Measurements from ENCODE around the gene NLGN1.
"Not testable (repeated sequence)": the region's sequence is repeated elsewhere in the genome, so short reads cannot be mapped to it uniquely, and the experiment has no call there.

The NLGN1 gene

DNA sequence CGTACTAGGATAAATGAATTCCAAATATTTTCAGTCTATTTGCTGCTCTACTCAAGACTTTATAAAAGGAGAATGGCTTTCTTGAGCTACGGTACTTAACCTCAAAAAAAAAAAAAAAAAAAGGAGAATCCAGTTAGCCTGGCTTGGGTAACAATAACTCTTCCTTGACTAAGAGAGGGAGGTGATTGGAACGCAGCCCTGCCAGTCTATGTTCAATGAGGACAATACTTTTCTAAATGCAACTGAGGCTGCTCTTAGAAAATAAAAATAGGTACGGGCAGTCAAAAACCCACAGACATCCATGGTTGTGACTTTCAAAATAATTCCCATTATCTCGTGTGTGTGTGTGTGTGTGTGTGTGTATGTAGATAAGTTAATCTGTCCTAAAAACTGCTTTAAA is 799.9 kb downstream of the NLGN1 start:
- no peak for DNase-seq

DNA sequence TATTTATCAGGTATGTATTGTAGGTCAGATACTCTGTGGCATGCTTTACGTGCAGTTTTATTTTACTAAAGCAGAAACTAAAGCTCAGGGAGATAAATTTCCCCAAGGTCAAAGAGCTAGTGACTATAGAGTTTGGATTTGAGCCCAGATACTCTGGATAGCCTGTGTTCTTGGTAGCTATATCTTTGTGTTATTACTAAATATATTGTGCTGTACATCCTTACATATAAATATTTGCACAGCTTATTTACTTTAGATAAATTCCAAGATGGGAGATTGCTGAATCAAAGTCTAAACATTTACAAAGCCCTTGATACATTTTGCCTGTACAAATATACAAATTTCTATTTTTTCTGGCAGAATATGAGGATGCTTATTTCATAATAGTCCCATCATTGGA is 800.7 kb downstream of the NLGN1 start:
- DNase-seq: no peak

- DNase-seq: no peak
These were observed 802.2 kb downstream of the NLGN1 start for GRCh38 chr3:174199696-174200095.

GRCh38 chr3:174202116-174202515 is 804.6 kb downstream of the NLGN1 start:
- DNase-seq: no peak

GRCh38 chr3:174202561-174202960 is 805.0 kb downstream of the NLGN1 start:
- DNase-seq: no peak

DNA sequence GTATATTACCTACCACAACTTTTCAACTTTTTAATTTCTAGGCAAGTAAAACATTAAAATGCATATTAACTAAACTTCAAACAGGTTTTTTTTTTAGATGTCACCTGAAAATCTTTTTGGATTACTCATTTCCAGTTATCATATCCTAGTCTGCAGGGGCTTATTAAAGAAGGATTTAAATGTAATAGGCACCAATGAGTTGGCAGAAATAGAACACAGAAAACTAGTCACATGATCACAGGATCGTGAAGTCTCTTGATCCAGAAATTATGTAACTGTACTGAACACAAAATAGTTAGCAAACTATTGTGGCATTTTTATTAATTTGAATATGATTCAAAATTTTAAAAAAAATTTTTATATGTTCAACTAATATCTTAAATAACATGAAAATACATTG is 807.2 kb downstream of the NLGN1 start:
- DNase-seq: no peak

GRCh38 chr3:174206607-174207192 is 809.2 kb downstream of the NLGN1 start:
- DNase-seq: no peak

- no peak for DNase-seq
These were observed 810.6 kb downstream of the NLGN1 start for GRCh38 chr3:174208161-174208560.

GRCh38 chr3:174211896-174212295 is 814.4 kb downstream of the NLGN1 start:
- DNase-seq: not testable (repeated sequence)

DNA sequence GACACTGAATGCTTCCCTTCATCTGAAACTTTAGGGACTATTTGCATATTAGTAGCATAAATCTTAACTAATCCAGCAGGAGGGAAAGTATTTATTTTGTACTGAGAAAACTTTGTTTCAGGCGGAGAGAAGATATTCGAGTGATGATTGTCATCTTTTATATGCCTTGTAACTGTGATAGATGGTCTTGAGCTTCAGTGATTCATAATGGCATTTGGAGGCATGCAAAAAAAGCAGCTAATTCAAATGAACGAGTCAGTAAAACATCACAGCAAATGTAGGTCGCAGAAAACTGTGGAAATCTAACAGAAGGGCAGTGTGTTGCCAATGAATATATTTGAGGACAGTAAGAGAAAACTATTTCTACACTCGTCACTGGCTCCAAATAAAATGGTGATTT is 817.9 kb downstream of the NLGN1 start:
- no peak for DNase-seq

- no peak for DNase-seq
These were observed 818.5 kb downstream of the NLGN1 start for GRCh38 chr3:174216019-174216418.

- no peak for DNase-seq
These were observed 819.6 kb downstream of the NLGN1 start for GRCh38 chr3:174216946-174217718.

- DNase-seq: no peak
These were observed 820.5 kb downstream of the NLGN1 start for GRCh38 chr3:174218016-174218415.

DNA sequence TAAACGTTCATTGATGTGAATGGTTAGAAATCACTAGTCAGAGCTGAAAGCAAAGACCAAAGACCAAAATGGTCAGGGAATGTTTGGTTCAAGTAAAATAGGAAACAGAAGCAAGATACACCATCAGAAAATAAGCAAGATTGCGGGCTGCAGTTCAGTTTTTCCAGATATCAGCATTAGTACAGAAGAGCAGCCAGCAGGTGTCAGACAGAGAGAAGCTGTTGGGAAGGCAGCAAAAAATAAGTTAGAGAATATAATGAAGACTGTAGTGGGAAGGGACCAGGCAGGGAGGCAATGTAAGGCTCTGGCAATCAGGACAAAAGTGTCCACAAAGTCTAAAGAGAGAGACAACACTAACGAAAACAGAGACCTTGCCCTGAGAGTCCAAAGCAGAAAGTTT is 822.2 kb downstream of the NLGN1 start:
- DNase-seq: no peak

- DNase-seq: no peak
These were observed 823.4 kb downstream of the NLGN1 start for GRCh38 chr3:174220775-174221554.

DNA sequence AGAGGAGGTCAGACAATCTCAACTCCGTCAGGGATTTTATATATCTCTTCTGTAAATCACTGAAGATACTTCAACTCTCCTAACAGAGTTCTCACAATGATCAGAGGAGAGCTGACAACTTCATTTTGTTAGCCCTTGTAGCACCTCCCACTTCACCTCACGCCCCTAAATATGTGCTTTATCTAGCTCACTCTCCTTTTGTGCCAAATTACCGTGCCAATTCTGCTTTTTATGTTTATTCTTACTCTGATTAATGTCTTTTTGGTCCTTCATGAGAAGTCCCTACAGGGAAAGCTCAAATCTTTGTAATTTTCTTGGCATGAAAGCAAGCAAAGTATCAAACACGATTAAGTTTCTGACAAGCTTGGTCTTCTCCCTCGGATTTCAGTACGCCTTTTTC is 825.5 kb downstream of the NLGN1 start:
- no peak for DNase-seq

GRCh38 chr3:174223626-174224025 is 826.1 kb downstream of the NLGN1 start:
- DNase-seq: no peak

DNA sequence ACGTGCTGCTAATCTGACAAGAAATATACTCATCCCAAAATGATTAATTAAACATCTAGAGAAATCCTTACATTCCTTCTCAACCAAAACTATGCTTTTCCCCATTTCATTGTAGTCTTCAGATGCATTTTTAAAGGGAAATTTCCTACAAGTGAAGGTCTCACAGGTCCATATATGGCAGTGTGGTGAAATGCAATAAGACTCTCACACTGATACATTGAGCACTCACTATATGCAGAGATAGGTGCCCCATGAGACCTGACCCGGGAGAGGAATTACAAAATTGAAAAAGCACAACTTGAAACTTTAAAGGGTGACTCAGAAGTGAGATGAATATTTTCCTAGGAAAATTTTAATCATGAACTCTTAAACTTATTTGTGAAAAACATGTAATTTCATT is 832.4 kb downstream of the NLGN1 start:
- no peak for DNase-seq

DNA sequence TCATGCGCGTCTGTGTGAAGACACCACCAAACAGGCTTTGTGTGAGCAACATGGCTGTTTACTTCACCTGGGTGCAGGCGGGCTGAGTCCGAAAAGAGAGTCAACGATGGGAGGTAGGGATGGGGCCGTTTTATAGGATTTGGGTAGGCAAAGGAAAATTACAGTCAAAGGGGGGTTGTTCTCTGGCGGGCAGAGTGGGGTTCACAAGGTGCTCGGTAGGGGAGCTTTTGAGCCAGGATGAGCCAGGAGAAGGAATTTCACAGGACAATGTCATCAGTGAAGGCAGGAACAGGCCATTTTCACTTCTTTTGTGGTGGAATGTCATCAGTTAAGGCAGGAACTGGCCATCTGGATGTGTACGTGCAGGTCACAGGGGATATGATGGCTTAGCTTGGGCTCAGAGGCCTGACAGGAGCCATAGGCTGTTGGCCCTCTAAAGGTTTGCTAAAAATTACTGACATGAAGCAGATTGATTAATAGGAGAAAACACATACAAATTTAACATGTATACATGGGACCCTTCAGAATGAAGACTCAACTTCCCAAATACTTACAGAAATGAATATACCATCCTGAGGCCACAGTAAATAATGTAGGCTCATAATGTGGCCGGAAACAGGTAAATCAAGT is 834.6 kb downstream of the NLGN1 start:
- DNase-seq: not testable (repeated sequence)

DNA sequence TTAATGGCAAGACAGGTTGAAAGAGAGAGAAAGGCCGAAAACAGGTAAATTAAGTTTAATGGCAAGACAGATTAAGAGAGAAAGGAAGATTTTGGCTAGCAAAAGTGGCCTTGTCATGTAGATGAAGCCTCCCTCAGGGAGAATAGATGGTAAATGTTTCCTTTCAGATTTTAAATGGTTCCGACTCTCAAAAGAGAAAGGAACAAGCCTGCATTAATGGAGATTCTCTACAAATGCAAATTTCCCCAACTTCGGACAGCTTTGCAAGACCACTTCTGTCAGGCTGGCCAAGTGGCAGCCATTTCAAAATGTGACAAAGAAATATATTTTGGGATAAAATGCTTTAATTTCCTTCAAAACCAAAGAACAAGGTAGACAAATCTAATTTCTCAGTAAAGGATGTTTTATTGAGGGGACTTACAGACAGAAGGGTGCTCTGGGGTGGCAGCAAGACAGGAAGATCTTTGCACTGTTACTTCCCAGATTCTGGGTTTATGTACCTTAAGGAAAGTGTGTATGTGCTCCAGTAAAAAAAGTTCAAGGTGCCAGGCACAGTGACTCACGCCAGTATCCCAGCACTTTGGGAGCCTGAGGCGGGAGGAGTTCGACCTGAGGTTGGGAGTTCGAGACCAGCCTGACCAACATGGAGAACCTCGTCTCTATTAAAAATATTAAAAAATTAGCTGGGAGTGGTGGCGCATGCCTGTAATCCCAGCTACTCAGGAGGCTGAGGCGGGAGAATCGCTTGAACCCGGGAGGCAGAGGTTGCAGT is 835.3 kb downstream of the NLGN1 start:
- DNase-seq: no peak

DNA sequence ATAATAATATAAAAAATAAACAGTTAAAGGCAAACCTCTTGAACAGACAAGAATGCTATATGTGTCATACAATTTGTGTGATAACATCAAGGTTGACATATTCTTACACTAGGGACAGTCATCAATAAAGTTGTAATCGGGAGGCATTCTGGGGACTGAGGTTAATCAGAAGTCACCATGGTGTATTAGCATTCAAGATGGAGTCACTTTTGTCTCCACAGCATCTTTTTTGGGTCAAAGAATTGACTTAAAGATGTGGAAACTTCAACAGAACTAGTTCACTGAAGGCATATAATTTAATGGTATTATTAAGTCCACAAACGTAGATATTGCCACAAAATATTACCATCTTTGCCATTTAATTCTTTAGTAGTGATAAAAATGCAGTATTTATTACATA is 836.0 kb downstream of the NLGN1 start:
- no peak for DNase-seq

DNA sequence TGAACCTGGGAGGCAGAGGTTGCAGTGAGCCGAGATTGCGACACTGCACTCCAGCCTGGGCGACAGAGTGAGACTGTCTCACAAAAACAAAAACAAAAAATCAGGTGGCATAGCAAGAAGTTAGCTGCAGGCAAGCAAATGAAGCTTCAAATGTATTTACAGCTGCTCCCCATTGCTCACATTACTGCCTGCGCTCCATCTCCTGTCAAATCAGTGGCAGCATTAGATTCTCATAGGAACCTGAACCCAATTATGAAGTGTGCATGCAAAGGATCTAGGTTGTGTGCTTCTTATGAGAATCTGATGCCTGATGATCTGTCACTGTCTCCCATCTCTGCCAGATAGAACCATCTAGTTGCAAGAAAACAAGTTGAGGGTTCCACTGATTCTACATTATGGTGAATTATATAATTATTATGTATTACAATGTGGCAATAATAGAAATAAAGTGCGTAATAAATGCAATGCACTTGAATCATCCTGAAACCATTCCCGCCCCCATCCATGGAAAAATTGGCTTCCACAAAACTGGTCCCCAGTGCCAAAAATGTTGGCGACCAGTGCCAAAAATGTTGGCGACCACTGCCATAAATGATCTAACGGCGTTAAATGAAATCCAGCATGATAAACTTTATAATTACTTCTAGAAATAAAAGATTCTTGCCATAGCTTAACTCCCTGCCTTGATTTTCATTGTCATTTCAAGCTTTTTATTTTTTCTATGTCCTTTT is 844.9 kb downstream of the NLGN1 start:
- no peak for DNase-seq

Measured in activated CD4-positive, alpha-beta T cell treated with anti-CD3 and anti-CD28 coated beads, Interleukin-2, amount 50 U/mL, for 48 hours (primary cell).